ENCODE data around the gene XIRP2. TPM values are rescaled to one million over a fixed set of nuclear protein-coding genes. Genes with fewer than 3 reads are reported as not detected.

Gene XIRP2
- total RNA-seq, 1 experiment from 2014 or later: not detected

DNA sequence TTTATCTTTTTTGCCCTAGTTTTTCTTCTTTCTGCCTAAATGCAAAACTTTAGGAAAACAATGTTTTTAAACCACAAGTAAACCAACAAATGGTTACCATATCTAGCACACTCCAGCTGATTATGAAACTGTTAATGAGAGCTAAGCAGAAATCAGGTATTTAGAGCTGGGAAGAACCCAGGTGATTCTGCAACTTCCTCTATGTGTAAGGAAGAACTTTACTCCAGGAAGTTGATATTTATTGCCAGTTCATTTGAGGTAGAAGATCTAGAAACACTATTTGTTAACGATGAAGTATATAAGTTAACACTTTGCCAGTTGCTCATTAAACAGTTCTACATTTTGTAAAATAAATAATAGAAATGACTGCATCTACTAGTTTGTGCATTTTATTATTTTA, 409.7 kb downstream of the XIRP2 start:
- Histone ChIP-seq H3K27ac (ENCODE audit: low read depth, low read length) (no peak overlapping the region), H3K4me3 (replicated peaks in 1 of 2; ENCODE audit: low read depth in 1 of 2, low read length in 2 of 2) (no peak overlapping the region), H4K20me1 (ENCODE audit: insufficient read depth) (no peaks in the 10 kb centered on the region), H3K4me1 (ENCODE audit: control insufficient read depth in 1 of 2, insufficient read depth in 2 of 2, low read length in 2 of 2) (peaks cover 0 to 6% of the 10 kb centered on the region in 2 experiments; a peak in 1 of 4 replicates), H3K79me2 (ENCODE audit: insufficient read depth, low read length) (no peaks in the 10 kb centered on the region), H3K9me2 (ENCODE audit: insufficient read depth) (no peaks in the 10 kb centered on the region), H3K9me3 (ENCODE audit: control insufficient read depth in 1 of 2, insufficient read depth in 1 of 2, low read depth in 1 of 2, low read length in 2 of 2) (no peaks in the 10 kb centered on the region), H3K27me3 (ENCODE audit: insufficient read depth, low read length) (no peaks in the 10 kb centered on the region; the same call in 1 of the 2 replicates), H3K4me2 (ENCODE audit: low read length) (no peak overlapping the region), H3K36me3 (ENCODE audit: control insufficient read depth in 1 of 2, insufficient read depth in 2 of 2, low read length in 2 of 2) (no peaks in the 10 kb centered on the region), H3K9ac (ENCODE audit: low read length) (no peak overlapping the region), H2AFZ (ENCODE audit: low read depth, low read length, poor library complexity, severe bottlenecking) (no peak overlapping the region)
- RAD21 ChIA-PET (ENCODE audit: low non-redundant PET in 1 of 2, low total read pairs in 2 of 2, uncharacterized antibody in 2 of 2, unreplicated experiment in 2 of 2): no interaction called here
- CTCF ChIA-PET: no interaction called here
- TF ChIP-seq SIN3A (IDR thresholded peaks at IDR 0.05; ENCODE audit: low read depth): no peak
- POLR2A ChIA-PET: no interaction called here
- DNase-seq (ENCODE audit: low read depth, low spot score) (no peak), ATAC-seq (no peak)
- no TSS peak for BruUV-seq (replicated peaks)
- intact Hi-C loops (cut with micrococcal nuclease): no loop called here
